GM12878 (cell line): ENCODE measurements around the gene MICAL3. TPM values are rescaled to one million over a fixed set of nuclear protein-coding genes. Genes with fewer than 3 reads are reported as not detected.

Source experiments
- CBX3 ChIP-seq: fragments of 200-600 bp; sonication (generic); IDR thresholded peaks from 2 replicates; pipeline ENCODE4 v1.6.1; 2016; ENCODE audit warnings: low read depth, borderline replicate concordance
- DPF2 ChIP-seq: fragments of 450-650 bp; IDR thresholded peaks from 2 replicates; pipeline ENCODE4 v1.6.1; 2017; ENCODE audit warnings: mild to moderate bottlenecking
- EZH2 ChIP-seq: IDR thresholded peaks from 2 replicates; pipeline ENCODE4 v1.6.1; 2012; ENCODE audit warnings: low read depth, mild to moderate bottlenecking, control low read depth, inconsistent platforms, low read length, borderline replicate concordance; ENCODE audit not compliant: control insufficient read depth
- HCFC1 ChIP-seq: fragments of 150-350 bp; IDR thresholded peaks from 2 replicates; pipeline ENCODE4 v1.6.1; 2014; ENCODE audit warnings: low read length
- HDAC2 ChIP-seq: fragments of 200-600 bp; sonication (generic); IDR thresholded peaks from 2 replicates; pipeline ENCODE4 v1.6.1; 2017
- LARP7 ChIP-seq: fragments of 450-650 bp; IDR thresholded peaks from 2 replicates; pipeline ENCODE4 v1.6.1; 2017; ENCODE audit warnings: mild to moderate bottlenecking
- MEF2A ChIP-seq: IDR thresholded peaks from 2 replicates; pipeline ENCODE4 v1.6.1; 2011; ENCODE audit warnings: low read depth, mild to moderate bottlenecking, low read length, moderate library complexity; ENCODE audit not compliant: insufficient read depth
- PAX8 ChIP-seq: fragments of 450-650 bp; IDR thresholded peaks from 2 replicates; pipeline ENCODE4 v1.6.1; 2017; ENCODE audit warnings: mild to moderate bottlenecking, moderate library complexity
- POLR2AphosphoS2 ChIP-seq: IDR thresholded peaks from 2 replicates; pipeline ENCODE4 v1.6.1; 2011; ENCODE audit warnings: low read depth, mild to moderate bottlenecking, low read length, improper control_type of control experiment, moderate library complexity
- RCOR1 ChIP-seq: conservative IDR thresholded peaks from 2 replicates; pipeline ENCODE4 v1.6.1; 2012; ENCODE audit warnings: low read depth, low read length, improper control_type of control experiment
- RUNX3 ChIP-seq: IDR thresholded peaks from 2 replicates; pipeline ENCODE4 v1.6.1; 2012; ENCODE audit warnings: low read length, inconsistent platforms
- SMARCA5 ChIP-seq: fragments of 450-650 bp; IDR thresholded peaks from 2 replicates; pipeline ENCODE4 v1.6.1; 2017; ENCODE audit warnings: mild to moderate bottlenecking
- SREBF2 ChIP-seq: IDR thresholded peaks from 2 replicates; pipeline ENCODE4 v1.6.1; 2012; ENCODE audit warnings: mild to moderate bottlenecking, low read length
- SUPT20H ChIP-seq: IDR thresholded peaks from 2 replicates; pipeline ENCODE4 v1.6.1; 2011; ENCODE audit warnings: low read depth, mild to moderate bottlenecking, low read length, moderate library complexity, borderline replicate concordance; ENCODE audit not compliant: control insufficient read depth
- TBL1XR1 ChIP-seq: IDR thresholded peaks from 2 replicates; pipeline ENCODE4 v1.6.1; 2012; ENCODE audit warnings: low read depth, low read length, improper control_type of control experiment
- ZNF274 ChIP-seq: IDR thresholded peaks from one replicate; pipeline ENCODE4 v1.8.0; 2011; ENCODE audit not compliant: insufficient read length, insufficient read depth
- polyA plus RNA-seq, 11 experiments: library from polyadenylated mRNA; depleted of rRNA in 4 of 11; unstranded in 6 of 11; stranded (reverse) in 5 of 11; fragments of >200 nt; fragmentation: Nextera tagmentation in 4 of 11; fragmentation: Illumina TruSeq in 1 of 11; extraction: Ambion mirVana in 4 of 11; extraction: Trizol in 1 of 11; gene quantifications; 1 replicate in 1 of 11; 2 replicates in 10 of 11; pipeline versions ENCODE4 v1.2.1 to v1.2.3, GENCODE V29; 2011 to 2016; ENCODE audit warnings: inconsistent platforms in 2 of 11, missing spikeins in 2 of 11, low read depth in 1 of 11
- total RNA-seq, 4 experiments: library from RNA; depleted of rRNA in 3 of 4; stranded (reverse); fragments of >200 nt in 3 of 4; fragmentation: Illumina TruSeq in 1 of 4; extraction: Trizol in 1 of 4; gene quantifications; 2 replicates each; pipeline versions ENCODE4 v1.2.1 to v1.2.3, GENCODE V29; 2013 to 2021
- TF ChIP-seq, protein P1 (sequence below): fragments of 450-650 bp; IDR thresholded peaks from 2 replicates; pipeline ENCODE4 v1.6.1; 2017; ENCODE audit warnings: antibody characterized with exemption, mild to moderate bottlenecking, moderate library complexity
- TF ChIP-seq, protein P2 (sequence below): IDR thresholded peaks from 2 replicates; pipeline ENCODE4 v1.6.1; 2012; ENCODE audit warnings: improper control_type of control experiment, low read depth, low read length; ENCODE audit not compliant: insufficient replicate concordance
- TF ChIP-seq, protein P3 (sequence below): fragments of 450-650 bp; IDR thresholded peaks from 2 replicates; pipeline ENCODE4 v1.6.1; 2017; ENCODE audit warnings: low read depth, mild to moderate bottlenecking, moderate library complexity
- TF ChIP-seq, protein P4 (sequence below): IDR thresholded peaks from 2 replicates; pipeline ENCODE4 v1.6.1; 2011; ENCODE audit warnings: borderline replicate concordance, low read depth, mild to moderate bottlenecking, moderate library complexity, mixed read lengths, low read length; ENCODE audit not compliant: insufficient read depth; ENCODE audit errors: extremely low read length

Gene MICAL3
- total and polyA plus RNA-seq, 10 of the 15 experiments (the other 5 are each of a cell fraction or from before 2014, with no cell fraction given) = 2.6 to 92.2 (median 24.0) TPM

DNA sequence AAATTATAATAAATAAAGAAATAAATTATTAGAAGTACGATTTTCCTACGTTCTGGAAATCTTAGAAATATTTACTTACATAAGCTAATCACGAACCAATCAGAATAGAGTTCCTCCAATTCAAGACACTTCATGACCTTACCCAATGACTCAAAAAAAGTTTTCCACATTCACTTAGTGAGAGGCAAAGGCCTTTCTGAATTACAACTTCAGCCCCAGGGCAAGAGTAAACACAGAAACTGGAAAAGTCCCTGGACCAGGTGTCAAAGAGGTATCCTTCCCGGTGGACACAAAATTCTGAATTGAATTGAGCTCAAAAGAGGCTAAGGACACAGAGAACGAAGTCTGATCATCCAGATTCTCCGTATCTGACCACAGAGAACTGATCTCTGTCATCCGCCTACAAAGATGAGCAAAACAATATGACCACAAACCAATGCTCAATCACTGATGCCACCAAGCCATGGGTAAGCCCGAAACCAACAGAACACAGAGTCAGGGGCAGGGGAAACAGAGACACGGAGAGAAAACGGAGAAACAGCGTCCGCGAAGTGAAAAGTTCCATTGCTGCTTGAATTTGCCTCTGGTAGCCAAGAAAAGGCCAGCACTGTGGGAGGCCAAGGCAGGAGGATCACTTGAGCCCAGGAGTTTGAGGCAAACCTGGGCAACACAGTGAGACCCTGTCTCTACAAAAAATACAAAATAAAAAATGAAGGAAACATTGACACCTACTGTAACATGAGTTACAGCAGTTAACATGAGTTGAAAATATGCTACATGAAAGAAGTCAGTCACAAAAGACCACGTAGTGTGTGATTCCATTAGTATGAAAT, 256.9 kb downstream of the MICAL3 start (continued):
- TF ChIP-seq, protein P1, sequence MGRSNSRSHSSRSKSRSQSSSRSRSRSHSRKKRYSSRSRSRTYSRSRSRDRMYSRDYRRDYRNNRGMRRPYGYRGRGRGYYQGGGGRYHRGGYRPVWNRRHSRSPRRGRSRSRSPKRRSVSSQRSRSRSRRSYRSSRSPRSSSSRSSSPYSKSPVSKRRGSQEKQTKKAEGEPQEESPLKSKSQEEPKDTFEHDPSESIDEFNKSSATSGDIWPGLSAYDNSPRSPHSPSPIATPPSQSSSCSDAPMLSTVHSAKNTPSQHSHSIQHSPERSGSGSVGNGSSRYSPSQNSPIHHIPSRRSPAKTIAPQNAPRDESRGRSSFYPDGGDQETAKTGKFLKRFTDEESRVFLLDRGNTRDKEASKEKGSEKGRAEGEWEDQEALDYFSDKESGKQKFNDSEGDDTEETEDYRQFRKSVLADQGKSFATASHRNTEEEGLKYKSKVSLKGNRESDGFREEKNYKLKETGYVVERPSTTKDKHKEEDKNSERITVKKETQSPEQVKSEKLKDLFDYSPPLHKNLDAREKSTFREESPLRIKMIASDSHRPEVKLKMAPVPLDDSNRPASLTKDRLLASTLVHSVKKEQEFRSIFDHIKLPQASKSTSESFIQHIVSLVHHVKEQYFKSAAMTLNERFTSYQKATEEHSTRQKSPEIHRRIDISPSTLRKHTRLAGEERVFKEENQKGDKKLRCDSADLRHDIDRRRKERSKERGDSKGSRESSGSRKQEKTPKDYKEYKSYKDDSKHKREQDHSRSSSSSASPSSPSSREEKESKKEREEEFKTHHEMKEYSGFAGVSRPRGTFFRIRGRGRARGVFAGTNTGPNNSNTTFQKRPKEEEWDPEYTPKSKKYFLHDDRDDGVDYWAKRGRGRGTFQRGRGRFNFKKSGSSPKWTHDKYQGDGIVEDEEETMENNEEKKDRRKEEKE = no peak
- TF ChIP-seq EZH2 = no peak
- TF ChIP-seq POLR2AphosphoS2 = no peak
- peak; percentile 86; the same call in 1 of the 2 replicates for TF ChIP-seq TBL1XR1
- TF ChIP-seq HCFC1 = peak; percentile 21; the same call in 1 of the 2 replicates
- 0 out of 2 replicates have a peak, but pooled peaks have one; percentile 49 for TF ChIP-seq RCOR1
- no peak for TF ChIP-seq SREBF2
- no peak for TF ChIP-seq PAX8
- TF ChIP-seq LARP7 = no peak
- no peak for TF ChIP-seq ZNF274
- TF ChIP-seq HDAC2 = no peak
- TF ChIP-seq DPF2 = peak; percentile 93
- no peak for TF ChIP-seq CBX3
- TF ChIP-seq SUPT20H = no peak
- TF ChIP-seq SMARCA5 = peak; percentile 78
- TF ChIP-seq, protein P2, sequence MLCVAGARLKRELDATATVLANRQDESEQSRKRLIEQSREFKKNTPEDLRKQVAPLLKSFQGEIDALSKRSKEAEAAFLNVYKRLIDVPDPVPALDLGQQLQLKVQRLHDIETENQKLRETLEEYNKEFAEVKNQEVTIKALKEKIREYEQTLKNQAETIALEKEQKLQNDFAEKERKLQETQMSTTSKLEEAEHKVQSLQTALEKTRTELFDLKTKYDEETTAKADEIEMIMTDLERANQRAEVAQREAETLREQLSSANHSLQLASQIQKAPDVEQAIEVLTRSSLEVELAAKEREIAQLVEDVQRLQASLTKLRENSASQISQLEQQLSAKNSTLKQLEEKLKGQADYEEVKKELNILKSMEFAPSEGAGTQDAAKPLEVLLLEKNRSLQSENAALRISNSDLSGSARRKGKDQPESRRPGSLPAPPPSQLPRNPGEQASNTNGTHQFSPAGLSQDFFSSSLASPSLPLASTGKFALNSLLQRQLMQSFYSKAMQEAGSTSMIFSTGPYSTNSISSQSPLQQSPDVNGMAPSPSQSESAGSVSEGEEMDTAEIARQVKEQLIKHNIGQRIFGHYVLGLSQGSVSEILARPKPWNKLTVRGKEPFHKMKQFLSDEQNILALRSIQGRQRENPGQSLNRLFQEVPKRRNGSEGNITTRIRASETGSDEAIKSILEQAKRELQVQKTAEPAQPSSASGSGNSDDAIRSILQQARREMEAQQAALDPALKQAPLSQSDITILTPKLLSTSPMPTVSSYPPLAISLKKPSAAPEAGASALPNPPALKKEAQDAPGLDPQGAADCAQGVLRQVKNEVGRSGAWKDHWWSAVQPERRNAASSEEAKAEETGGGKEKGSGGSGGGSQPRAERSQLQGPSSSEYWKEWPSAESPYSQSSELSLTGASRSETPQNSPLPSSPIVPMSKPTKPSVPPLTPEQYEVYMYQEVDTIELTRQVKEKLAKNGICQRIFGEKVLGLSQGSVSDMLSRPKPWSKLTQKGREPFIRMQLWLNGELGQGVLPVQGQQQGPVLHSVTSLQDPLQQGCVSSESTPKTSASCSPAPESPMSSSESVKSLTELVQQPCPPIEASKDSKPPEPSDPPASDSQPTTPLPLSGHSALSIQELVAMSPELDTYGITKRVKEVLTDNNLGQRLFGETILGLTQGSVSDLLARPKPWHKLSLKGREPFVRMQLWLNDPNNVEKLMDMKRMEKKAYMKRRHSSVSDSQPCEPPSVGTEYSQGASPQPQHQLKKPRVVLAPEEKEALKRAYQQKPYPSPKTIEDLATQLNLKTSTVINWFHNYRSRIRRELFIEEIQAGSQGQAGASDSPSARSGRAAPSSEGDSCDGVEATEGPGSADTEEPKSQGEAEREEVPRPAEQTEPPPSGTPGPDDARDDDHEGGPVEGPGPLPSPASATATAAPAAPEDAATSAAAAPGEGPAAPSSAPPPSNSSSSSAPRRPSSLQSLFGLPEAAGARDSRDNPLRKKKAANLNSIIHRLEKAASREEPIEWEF = peak; percentile 68
- TF ChIP-seq RUNX3 = peak; percentile 100
- TF ChIP-seq MEF2A = 0 out of 2 replicates have a peak, but pooled peaks have one; percentile 54
- TF ChIP-seq, protein P3, sequence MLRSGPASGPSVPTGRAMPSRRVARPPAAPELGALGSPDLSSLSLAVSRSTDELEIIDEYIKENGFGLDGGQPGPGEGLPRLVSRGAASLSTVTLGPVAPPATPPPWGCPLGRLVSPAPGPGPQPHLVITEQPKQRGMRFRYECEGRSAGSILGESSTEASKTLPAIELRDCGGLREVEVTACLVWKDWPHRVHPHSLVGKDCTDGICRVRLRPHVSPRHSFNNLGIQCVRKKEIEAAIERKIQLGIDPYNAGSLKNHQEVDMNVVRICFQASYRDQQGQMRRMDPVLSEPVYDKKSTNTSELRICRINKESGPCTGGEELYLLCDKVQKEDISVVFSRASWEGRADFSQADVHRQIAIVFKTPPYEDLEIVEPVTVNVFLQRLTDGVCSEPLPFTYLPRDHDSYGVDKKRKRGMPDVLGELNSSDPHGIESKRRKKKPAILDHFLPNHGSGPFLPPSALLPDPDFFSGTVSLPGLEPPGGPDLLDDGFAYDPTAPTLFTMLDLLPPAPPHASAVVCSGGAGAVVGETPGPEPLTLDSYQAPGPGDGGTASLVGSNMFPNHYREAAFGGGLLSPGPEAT = peak; percentile 56; the same call in 1 of the 2 replicates
- TF ChIP-seq, protein P4, sequence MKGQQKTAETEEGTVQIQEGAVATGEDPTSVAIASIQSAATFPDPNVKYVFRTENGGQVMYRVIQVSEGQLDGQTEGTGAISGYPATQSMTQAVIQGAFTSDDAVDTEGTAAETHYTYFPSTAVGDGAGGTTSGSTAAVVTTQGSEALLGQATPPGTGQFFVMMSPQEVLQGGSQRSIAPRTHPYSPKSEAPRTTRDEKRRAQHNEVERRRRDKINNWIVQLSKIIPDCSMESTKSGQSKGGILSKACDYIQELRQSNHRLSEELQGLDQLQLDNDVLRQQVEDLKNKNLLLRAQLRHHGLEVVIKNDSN = no peak
